HUDEP-2 (cell line): ENCODE measurements around the gene HOXA6.

Experiments used
- DNase-seq, 76 experiments: peaks; one replicate each; lab custom pipeline; 2025; ENCODE audit not compliant: unreplicated experiment in 76 of 76; lab: John Stamatoyannopoulos, UW

The HOXA6 gene

DNA sequence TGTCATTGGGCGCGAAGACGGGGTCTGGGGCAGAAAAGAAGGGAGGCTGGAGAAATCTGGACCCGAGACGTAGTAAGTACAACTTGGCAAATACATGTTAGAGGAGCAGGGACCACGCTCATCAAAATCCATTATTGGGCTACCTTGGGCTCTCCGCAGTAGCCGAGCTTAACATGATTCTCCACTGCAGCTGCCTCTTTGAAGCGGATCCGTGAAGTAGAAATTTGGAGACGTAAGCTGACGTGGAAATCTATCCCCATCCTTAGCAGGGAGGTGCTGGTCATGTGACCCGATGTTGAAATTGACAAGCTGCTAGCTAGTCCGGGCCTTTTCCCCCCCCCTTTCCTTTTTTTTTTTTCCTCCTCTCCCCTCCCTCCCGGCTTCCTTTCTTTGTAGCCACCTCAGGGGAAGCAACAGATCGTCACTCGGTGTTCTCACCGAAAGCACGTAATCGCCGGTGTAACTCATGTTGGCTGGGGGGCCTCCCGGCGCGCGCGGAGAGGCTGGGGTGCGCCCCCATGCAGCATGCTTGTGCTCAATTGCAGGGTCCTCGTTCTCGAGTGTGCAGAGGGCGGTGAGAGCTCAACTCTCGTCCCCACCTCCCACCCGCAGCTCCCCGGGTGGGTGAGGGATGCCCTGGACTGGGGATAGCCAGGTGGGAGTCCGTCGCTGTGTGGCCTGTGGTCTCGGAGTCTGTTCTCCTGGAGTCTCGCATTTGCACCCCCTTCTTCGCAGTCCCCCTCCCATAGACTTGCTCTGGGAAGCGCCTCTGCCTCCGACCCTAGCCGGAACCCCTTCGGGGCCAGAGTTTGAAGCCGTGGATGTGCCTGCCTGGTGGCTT, 37.7 kb upstream of the HOXA6 start, which contains the start of gene HOXA11:
Gene HOXA11 (minus strand): TSS at position 220 of the 841 bp plus-strand sequence. CDS start 88 bp downstream, at position 132.
- no peak for DNase-seq

- DNase-seq, result no peak
Measured at GRCh38 chr7:27184337-27185012, 36.9 kb upstream of the HOXA6 start.

DNA sequence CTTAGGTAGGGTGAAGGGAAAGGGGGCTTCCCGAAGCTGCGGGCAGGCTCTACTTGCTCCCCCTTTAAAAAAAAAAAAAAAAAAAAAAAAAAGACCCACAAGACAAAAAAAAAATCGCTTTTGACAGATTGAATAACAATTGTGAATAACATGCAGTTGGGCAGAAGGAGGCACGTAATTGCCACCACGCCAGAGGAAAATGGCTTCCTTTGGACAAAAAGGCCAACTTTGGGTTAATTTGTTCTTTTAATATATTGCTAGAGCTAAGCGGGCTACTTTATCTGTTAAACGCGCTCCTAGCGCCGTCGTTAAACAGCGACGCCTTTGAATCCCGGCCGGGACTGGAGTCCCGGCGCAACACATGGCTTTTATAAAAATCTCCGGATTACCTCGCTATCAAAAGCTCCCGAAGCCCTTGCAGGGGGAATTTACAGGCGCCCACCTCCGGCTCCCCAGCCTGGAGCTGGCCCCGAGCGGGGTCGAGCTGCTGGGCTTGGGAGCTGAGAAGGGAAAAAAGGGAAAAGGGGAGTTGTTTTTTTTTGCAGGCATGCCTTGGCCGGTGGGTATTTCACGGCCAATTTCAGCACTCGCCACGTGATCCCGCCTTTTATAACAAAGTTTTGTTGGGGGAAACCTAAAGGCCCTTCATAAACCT, 36.2 kb upstream of the HOXA6 start:
- no peak for DNase-seq

- no peak for DNase-seq
Measured at GRCh38 chr7:27182861-27183681, 35.5 kb upstream of the HOXA6 start.

- DNase-seq, result no peak
Measured at GRCh38 chr7:27182285-27182841, 34.8 kb upstream of the HOXA6 start.

DNA sequence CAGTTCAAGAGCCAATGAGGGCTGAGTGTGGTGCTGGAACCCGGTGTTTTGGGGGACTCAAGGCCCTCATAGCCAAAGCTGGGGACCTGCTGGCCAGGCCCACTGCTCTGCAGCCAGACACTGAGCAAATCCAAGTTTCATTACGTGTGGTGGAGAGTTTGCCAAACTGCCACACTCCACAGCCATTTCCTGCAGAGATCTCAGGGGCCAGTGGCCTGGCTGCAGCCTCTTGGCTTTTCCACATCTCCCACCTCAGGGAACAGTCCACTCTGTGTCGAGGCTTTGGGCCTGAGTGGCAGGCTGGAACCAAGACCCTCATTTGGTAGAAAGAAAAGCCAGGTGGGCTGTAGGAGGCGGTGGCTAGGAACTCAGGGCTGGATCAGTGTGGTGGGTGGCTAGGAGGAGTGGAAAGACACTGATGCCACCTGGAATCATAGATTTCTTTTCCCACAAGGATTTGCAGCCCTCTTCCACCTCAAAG, 34.3 kb upstream of the HOXA6 start:
- no peak for DNase-seq

- no peak for DNase-seq
Measured at GRCh38 chr7:27180431-27181420, 33.2 kb upstream of the HOXA6 start.

DNA sequence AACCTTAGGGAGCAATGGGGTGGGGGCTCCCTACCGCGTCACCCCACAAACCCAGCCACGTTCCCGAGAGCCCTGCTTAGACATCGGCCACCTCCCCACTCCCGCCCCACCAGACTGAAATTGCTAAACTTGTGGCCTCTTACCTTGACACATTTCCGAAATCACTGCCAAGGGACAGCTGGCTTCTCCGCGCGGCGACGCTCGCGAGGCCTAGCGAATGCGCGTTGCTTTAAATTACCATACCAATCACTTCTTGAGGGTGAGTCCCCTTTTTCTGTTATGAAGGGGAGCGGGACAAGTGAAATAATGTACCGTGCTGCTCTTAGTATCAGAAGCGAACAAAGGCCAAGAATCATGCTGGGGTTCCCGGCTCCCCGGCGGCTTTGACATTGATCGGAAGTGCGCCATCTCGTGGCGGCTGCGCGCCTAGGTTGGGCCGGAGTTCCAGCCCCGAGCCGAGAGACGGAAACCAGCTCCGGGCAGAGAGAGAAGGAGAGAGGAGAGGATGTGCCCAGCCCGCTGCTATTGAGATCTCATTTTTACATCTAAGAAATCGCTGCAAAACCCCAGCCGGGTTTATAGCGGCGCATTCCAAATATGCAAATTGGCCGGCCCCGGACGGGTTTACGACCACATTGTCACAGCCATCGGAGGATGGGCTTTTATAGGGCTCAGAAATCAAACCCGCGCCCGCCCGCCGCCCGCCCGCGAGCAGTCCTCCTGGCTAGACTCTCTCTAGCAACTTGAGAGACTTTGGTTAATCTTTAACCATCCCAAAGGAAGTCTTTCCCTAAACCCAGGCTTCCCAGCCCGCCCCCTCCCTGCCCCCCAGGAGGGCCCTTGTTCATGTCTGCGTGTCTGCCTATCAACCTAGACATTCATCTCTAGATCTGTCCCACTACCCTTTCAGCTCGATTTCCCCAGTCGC, 32.2 kb upstream of the HOXA6 start:
- DNase-seq, result peak in 45 of 76 experiments; percentile 1 to 73 (median 33)

DNA sequence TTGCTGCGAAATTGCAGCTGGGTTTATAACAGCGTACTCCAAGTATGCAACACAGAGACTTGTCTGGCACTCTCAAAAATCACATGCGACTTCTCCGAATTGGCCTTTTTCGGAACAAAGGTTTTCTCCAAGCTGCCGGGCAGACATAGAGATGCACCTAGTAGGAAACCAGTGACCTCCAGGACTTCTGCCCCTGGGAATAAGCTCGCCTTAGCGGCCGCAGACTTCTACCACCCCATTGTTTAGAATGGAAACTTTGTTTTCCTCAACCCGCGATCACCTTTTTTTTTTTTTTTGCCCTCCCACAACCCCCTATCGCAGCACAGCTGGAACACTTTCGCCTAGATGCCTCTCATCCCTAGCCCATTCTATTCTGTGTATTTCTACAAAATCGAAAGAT, 31.5 kb upstream of the HOXA6 start:
- no peak for DNase-seq

GRCh38 chr7:27178366-27178765, 30.8 kb upstream of the HOXA6 start:
- no peak for DNase-seq

DNA sequence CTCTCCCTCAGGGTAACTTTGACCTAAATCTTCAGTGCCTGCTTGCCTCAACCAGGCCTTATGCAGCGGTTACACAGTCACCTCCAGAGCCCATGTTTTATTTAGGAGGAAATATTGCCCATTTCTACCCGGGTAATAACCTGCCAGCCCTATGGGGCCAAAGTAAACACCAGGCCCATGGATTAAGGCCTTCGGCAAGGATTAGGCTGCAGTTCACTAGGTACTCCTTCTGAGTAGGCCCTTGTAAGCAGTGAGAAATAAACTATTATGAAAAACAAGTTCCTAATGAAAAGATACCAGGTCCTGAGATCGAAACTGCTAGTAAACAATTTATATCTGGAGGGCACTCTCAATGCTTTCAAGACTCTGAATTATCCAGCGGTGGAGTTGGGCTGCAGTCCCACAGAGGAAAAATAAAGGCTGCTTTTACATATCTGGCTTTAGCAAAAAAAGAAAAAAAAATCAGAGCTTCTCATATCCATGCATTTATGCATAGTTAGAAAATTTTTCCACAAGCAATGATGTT, 30.3 kb upstream of the HOXA6 start:
- DNase-seq, result no peak

GRCh38 chr7:27176962-27177794, 29.6 kb upstream of the HOXA6 start:
- DNase-seq, result no peak

DNA sequence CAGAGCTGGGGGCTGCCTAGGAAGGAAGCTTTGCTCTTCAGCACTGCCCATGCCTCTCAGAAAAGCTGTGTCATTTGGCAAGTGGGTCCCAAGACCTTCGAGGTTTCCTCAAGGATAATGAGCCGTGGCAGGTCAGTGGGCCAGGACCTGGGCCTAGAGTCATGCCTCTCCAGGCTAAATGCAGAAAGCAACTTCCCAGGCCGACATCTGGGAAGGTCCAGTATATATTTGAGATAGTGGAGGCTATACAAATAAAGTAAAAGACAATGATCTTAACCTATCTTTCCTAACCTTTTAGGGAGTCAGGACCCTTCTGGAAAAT, 28.9 kb upstream of the HOXA6 start:
- no peak for DNase-seq

GRCh38 chr7:27175626-27176523, 28.3 kb upstream of the HOXA6 start:
- no peak for DNase-seq

DNA sequence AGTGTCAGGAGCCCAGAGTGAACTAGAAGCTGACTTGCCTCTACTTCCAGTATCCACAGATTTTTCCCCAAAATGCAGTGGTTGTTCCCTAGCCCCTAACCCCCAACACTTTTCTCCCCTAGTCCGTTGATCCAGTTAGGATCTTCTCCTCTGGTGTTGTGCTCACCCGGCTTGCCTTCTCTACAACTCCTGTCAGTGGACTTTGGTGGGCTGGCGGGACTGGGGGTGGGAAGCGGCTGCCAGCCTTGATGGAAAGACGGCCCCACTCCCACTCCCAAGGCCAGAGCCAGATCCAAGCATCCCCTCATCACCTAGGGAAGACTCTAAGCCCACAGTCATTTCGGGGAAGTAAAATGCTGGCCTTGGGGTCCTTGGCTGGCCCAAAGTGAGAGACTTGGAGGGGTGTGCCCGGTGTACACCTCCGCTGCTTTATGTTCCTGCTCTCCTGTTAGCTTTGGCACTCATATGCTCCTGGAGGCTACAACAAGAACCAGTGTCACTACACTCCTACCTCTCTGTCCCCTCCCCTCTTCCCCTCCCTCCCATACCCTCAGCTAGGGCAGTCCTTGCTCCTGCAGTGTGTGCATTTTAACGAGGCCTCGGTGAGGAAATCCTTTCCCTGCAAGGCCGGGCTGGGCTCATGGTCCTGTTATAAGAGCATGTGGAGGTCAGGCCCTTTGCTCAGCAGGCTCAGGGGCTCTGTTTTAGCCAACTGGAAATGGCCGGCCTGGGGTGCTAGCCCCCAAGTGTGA, 27.5 kb upstream of the HOXA6 start:
- no peak for DNase-seq
